K562 (cell line): ENCODE measurements around the gene ZNF652. TPM values are rescaled to one million over a fixed set of nuclear protein-coding genes. Genes with fewer than 3 reads are reported as not detected.

Source experiments
- ATAC-seq: fragments of 200-7000 bp; cut with Tn5 transposase; 3 replicates; pipeline ENCODE4 v1.9.1; 2020; ENCODE audit warnings: moderate library complexity
- BruUV-seq: library from RNA; stranded (reverse); fragments of 400-500 nt; replicated peaks from 2 replicates; lab custom pipeline; 2021; lab: Mats Ljungman, UMichigan
- CTCF ChIA-PET: fragments of 300-600 bp; formaldehyde crosslinking; extraction: SDS; loops from one replicate; lab custom pipeline; 2021; ENCODE audit warnings: low intra/inter-chr PET ratio; lab: Yijun Ruan, JAX
- POLR2A ChIA-PET: fragments of 300-600, 350-650 bp; sonication (Branson Sonifier 250); formaldehyde crosslinking; extraction: SDS; loops from one replicate; lab custom pipeline; 2021; ENCODE audit warnings: antibody characterized with exemption, inconsistent platforms; lab: Yijun Ruan, JAX
- DNase-seq, 4 experiments: peaks; one replicate each; pipeline versions ENCODE4 v3.0.0 to v3.0.0-alpha.2; 2011 to 2018; ENCODE audit warnings: low spot score in 3 of 4, mixed read lengths in 3 of 4; ENCODE audit errors: extremely low read depth in 1 of 4
- FAIRE-seq: peaks from 2 replicates; lab custom pipeline; 2011; peaks lifted over from hg19 to GRCh38; lab: Jason Lieb, UNC
- H2AFZ ChIP-seq: 2 replicates; pipeline ENCODE4 v1.6.0; 2011; ENCODE audit warnings: low read depth, low read length, control low read depth, inconsistent platforms
- H3K27ac ChIP-seq: fragments of 200-600 bp; 3 replicates; pipeline ENCODE4 v1.8.0; 2011; ENCODE audit warnings: low read depth, mild to moderate bottlenecking, control low read depth, inconsistent platforms, low read length, moderate library complexity, mixed read lengths; ENCODE audit errors: extremely low read depth
- H3K27me3 ChIP-seq, 2 experiments: fragments of 300-600 bp in 1 of 2; 2 replicates in 1 of 2; 3 replicates in 1 of 2; pipeline versions ENCODE4 v1.6.0 to v1.8.0; 2011; ENCODE audit warnings: inconsistent platforms in 2 of 2, low read length in 2 of 2, mild to moderate bottlenecking in 1 of 2, mixed read lengths in 1 of 2, moderate library complexity in 1 of 2; ENCODE audit not compliant: control insufficient read depth in 2 of 2, insufficient read depth in 2 of 2
- H3K36me3 ChIP-seq: fragments of 300-600 bp; 3 replicates; pipeline ENCODE4 v1.8.0; 2011; ENCODE audit warnings: mild to moderate bottlenecking, low read length, inconsistent platforms; ENCODE audit not compliant: control insufficient read depth, insufficient read depth
- H3K4me1 ChIP-seq, 2 experiments: fragments of 200-600 bp in 1 of 2; replicated peaks in 1 of 2; 2 replicates in 1 of 2; 3 replicates in 1 of 2; pipeline versions ENCODE4 v1.5.1 to v1.8.0; 2011; ENCODE audit warnings: inconsistent platforms in 2 of 2, low read length in 2 of 2, mild to moderate bottlenecking in 1 of 2, mixed read lengths in 1 of 2, moderate library complexity in 1 of 2; ENCODE audit not compliant: control insufficient read depth in 2 of 2, insufficient read depth in 2 of 2
- H3K4me2 ChIP-seq: 2 replicates; pipeline ENCODE4 v1.6.1; 2011; ENCODE audit warnings: low read length, control low read depth, inconsistent platforms, mixed read lengths; ENCODE audit not compliant: insufficient read depth
- H3K4me3 ChIP-seq: fragments of 200-600 bp; sonication (generic), shearing (Covaris generic); 2 replicates; pipeline ENCODE4 v1.5.1; 2016; ENCODE audit warnings: control low read depth, inconsistent platforms
- H3K79me2 ChIP-seq: fragments of 200-600 bp; 3 replicates; pipeline ENCODE4 v1.8.0; 2011; ENCODE audit warnings: low read length, inconsistent platforms; ENCODE audit not compliant: control insufficient read depth, insufficient read depth
- H3K9ac ChIP-seq, 2 experiments: 2 replicates each; pipeline versions ENCODE4 v1.6.0 to v1.6.1; 2011; ENCODE audit warnings: low read depth in 2 of 2, low read length in 2 of 2, control low read depth in 1 of 2, inconsistent platforms in 1 of 2, mild to moderate bottlenecking in 1 of 2, mixed read lengths in 1 of 2; ENCODE audit not compliant: insufficient read depth in 1 of 2
- H3K9me1 ChIP-seq: one replicate; pipeline ENCODE4 v1.6.0; 2011; ENCODE audit warnings: inconsistent platforms, mild to moderate bottlenecking, low read length, moderate library complexity; ENCODE audit not compliant: control insufficient read depth, insufficient read depth
- H3K9me3 ChIP-seq: replicated peaks from 2 replicates; pipeline ENCODE4 v1.5.1; 2011; ENCODE audit warnings: low read depth, low read length, inconsistent platforms; ENCODE audit not compliant: control insufficient read depth, insufficient read depth
- H4K20me1 ChIP-seq: replicated peaks from 2 replicates; pipeline ENCODE4 v1.6.1; 2011; ENCODE audit warnings: low read length, inconsistent platforms, mixed read lengths; ENCODE audit not compliant: control insufficient read depth, insufficient read depth
- ADNP ChIP-seq: fragments of 200-800 bp; sonication (Bioruptor generic); IDR thresholded peaks from 2 replicates; pipeline ENCODE4 v1.6.1; 2016; ENCODE audit warnings: missing genetic modification characterization, missing compliant biosample characterization
- HIVEP1 ChIP-seq: fragments of 250-450 bp; sonication (Bioruptor Pico); IDR thresholded peaks from 2 replicates; pipeline ENCODE4 v1.4.0; 2020; ENCODE audit warnings: mild to moderate bottlenecking
- JUND ChIP-seq, 2 experiments: IDR thresholded peaks; 2 replicates in 1 of 2; 3 replicates in 1 of 2; pipeline ENCODE4 v1.6.1; 2011; ENCODE audit warnings: borderline replicate concordance in 2 of 2, low read depth in 2 of 2, low read length in 2 of 2, improper control_type of control experiment in 1 of 2, missing biosample characterization in 1 of 2, missing genetic modification characterization in 1 of 2, missing genetic modification reagents in 1 of 2
- PCBP1 ChIP-seq: fragments of 200-400 bp; formaldehyde crosslinking; IDR thresholded peaks from 2 replicates; pipeline ENCODE4 v1.6.1; 2018; ENCODE audit warnings: mild to moderate bottlenecking, low read depth, low read length; ENCODE audit not compliant: poor library complexity, severe bottlenecking
- RNF2 ChIP-seq: sonication (generic); IDR thresholded peaks from 2 replicates; pipeline ENCODE4 v1.6.1; 2016
- SIN3B ChIP-seq: fragments of 450-650 bp; IDR thresholded peaks from 2 replicates; pipeline ENCODE4 v1.6.1; 2017; ENCODE audit warnings: low read depth, mild to moderate bottlenecking, moderate library complexity
- WGBS: fragments of 100-300 bp; shearing (Covaris generic); methylation state at CpG from one replicate; pipeline ENCODE4 v1.1.6; 2016; ENCODE audit warnings: low coverage, mixed read lengths; ENCODE audit not compliant: insufficient coverage; ENCODE audit errors: missing lambda C conversion rate; 5-methylcytosine and 5-hydroxymethylcytosine counted together
- in situ Hi-C: fragments of 300-500 bp; cut with MboI; formaldehyde crosslinking; loops from 4 replicates; pipeline ENCODE4 v1.15.0; 2018; ENCODE audit warnings: inconsistent platforms, mixed read lengths
- intact Hi-C: fragments of 100-400 bp; cut with micrococcal nuclease; formaldehyde crosslinking; loops from 2 replicates; pipeline ENCODE4 v1.14.2; 2022
- polyA plus RNA-seq, 8 experiments: library from polyadenylated mRNA; depleted of rRNA in 4 of 8; stranded (reverse) in 5 of 8; unstranded in 3 of 8; fragments of >200 nt; fragmentation: Nextera tagmentation in 2 of 8; fragmentation: Illumina TruSeq in 1 of 8; extraction: Ambion mirVana in 2 of 8; extraction: Trizol in 1 of 8; gene quantifications; 2 replicates each; pipeline versions ENCODE4 v1.2.1 to v1.2.3, GENCODE V29; 2011 to 2014; ENCODE audit warnings: inconsistent platforms in 1 of 8, missing spikeins in 1 of 8
- total RNA-seq, 7 experiments: library from RNA; depleted of rRNA in 6 of 7; stranded (reverse); fragments of >200 nt in 6 of 7; fragmentation: Illumina TruSeq in 2 of 7; extraction: Trizol in 2 of 7; gene quantifications; 2 replicates each; pipeline versions ENCODE4 v1.2.1 to v1.2.3, GENCODE V29; 2011 to 2021; ENCODE audit warnings: low replicate concordance in 1 of 7
- TF ChIP-seq, protein P1 (sequence below): fragments of 450-650 bp; IDR thresholded peaks from 2 replicates; pipeline ENCODE4 v1.6.1; 2014; ENCODE audit warnings: low read depth, mild to moderate bottlenecking, moderate library complexity, borderline replicate concordance

ZNF652 gene
- total and polyA plus RNA-seq, 9 of the 15 experiments (the other 6 are each of a cell fraction or from before 2014, with no cell fraction given) = 5.1 to 15.5 (median 7.8) TPM

DNA sequence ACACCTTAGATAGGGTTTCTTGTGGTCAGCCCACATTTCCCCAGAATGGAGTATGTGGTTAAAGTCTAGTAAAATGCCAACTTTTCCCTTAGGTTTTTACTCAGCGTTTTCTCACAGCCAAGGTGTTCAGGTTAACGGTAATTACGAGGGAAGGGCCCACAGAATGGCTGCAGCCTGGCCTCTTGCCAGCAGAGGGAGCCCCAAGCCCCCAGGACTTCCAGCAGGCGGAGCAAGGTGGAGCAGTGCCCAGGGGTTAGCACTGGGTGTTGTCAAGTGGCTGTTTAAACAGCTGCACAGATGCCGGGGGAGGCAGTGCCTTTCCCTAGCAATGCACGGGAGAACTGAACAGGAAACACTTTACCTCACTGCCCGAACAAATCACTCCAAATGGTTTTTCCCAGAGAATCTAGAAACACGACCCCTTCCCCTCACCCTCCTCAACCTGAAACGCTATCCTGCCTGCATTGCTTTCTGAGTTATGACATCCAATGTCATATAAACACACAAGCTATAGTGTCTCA, 46.0 kb upstream of the ZNF652 start (continued):
- TF ChIP-seq, protein P1, sequence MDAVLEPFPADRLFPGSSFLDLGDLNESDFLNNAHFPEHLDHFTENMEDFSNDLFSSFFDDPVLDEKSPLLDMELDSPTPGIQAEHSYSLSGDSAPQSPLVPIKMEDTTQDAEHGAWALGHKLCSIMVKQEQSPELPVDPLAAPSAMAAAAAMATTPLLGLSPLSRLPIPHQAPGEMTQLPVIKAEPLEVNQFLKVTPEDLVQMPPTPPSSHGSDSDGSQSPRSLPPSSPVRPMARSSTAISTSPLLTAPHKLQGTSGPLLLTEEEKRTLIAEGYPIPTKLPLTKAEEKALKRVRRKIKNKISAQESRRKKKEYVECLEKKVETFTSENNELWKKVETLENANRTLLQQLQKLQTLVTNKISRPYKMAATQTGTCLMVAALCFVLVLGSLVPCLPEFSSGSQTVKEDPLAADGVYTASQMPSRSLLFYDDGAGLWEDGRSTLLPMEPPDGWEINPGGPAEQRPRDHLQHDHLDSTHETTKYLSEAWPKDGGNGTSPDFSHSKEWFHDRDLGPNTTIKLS = no peak

DNA sequence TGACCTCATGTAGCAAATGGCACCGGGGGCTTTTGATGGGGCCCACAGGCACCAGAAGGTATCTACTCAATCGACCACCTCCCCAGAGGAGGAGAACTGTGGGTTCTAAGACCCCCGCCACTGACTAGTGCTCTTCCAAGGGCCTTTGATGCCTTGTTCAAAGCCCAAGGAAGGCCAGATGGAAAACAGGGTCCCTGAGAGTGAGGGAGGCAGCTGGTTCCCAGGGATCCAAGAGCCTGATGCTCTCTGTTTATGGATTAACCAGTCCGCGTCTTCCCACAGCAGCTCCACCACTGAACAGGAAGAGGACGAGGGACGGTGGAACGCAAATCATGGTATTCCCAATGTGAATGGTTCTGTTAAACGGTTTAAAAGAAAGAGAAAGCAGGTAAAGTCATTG, 45.0 kb upstream of the ZNF652 start:
- intact Hi-C loops = no loop called here
- H4K20me1 ChIP-seq = 0 out of 2 replicates have a peak, but pooled peaks cover 4% of the 10 kb centered on the region
- no peaks in the 10 kb centered on the region for H3K9me3 ChIP-seq
- no peak for FAIRE-seq
- H3K36me3 ChIP-seq = peaks cover 94% of the 10 kb centered on the region
- no peaks in the 10 kb centered on the region; the same call in 2 of the 3 replicates for H3K79me2 ChIP-seq
- DNase-seq = no peak
- in situ Hi-C loops = no loop called here
- no peak for ATAC-seq
- H3K4me3 ChIP-seq = no peak overlapping the region
- no peaks in the 10 kb centered on the region for H3K27me3 ChIP-seq
- BruUV-seq = no TSS peak
- CTCF ChIA-PET = interaction anchor here (0.8 to 2.4 kb wide), 4 partner anchors 28 to 149 kb away, joined by 3 to 29 read pairs (median 12); no protein-coding TSS in a partner anchor
- no peaks in the 10 kb centered on the region for H3K4me1 ChIP-seq
- H3K4me2 ChIP-seq = no peak overlapping the region
- no peaks in the 10 kb centered on the region for H3K9me1 ChIP-seq
- no peak for TF ChIP-seq JUND (IDR thresholded peaks at IDR 0.05; ENCODE audit: borderline replicate concordance, low read depth, low read length)
- TF ChIP-seq JUND (tag; IDR thresholded peaks at IDR 0.05; ENCODE audit: borderline replicate concordance, low read depth, low read length) = no peak
- no peak for TF ChIP-seq HIVEP1 (CRISPR knock-in tag)
- TF ChIP-seq PCBP1 = no peak
- TF ChIP-seq SIN3B = no peak
- TF ChIP-seq RNF2 = no peak
- TF ChIP-seq ADNP (tag) = no peak
- POLR2A ChIA-PET = no interaction called here
- WGBS = 93% methylated on average over 9 of the region's 9 CpGs
- no peak overlapping the region for H3K27ac ChIP-seq
- no peak overlapping the region for H2AFZ ChIP-seq
- H3K9ac ChIP-seq = no peak overlapping the region; a peak in 1 of 4 replicates
